Stimulated activated CD4-positive, alpha-beta T cell treated with anti-CD3 and anti-CD28 coated beads, Interleukin-4, amount 100 ng/mL, for 4 hours (primary cell): ENCODE results near the gene CD58.

Source experiments
- DNase-seq, 2 experiments: peaks; one replicate each; pipeline ENCODE4 v3.0.0-alpha.2; 2020

The CD58 gene

GRCh38 chr1:116508085-116508983 lies 62.5 kb downstream of the CD58 start:
- DNase-seq: no peak

- no peak for DNase-seq
Measured at GRCh38 chr1:116507631-116508030, 63.2 kb downstream of the CD58 start.

- no peak for DNase-seq
Measured at GRCh38 chr1:116506132-116507004, 64.5 kb downstream of the CD58 start.

GRCh38 chr1:116504308-116505156 lies 66.3 kb downstream of the CD58 start:
- DNase-seq: peak; percentile 57 to 88

GRCh38 chr1:116503546-116504307 lies 67.1 kb downstream of the CD58 start:
- no peak for DNase-seq

- no peak for DNase-seq
Measured at GRCh38 chr1:116502671-116503314, 68.0 kb downstream of the CD58 start.

- no peak for DNase-seq
Measured at GRCh38 chr1:116501870-116502244, 69.0 kb downstream of the CD58 start.

- no peak for DNase-seq
Measured at GRCh38 chr1:116501125-116501869, 69.5 kb downstream of the CD58 start.

- peak in 1 of 2 experiments; percentile 25 for DNase-seq
Measured at GRCh38 chr1:116498789-116499628, 71.8 kb downstream of the CD58 start.

- DNase-seq: no peak
Measured at GRCh38 chr1:116497656-116498055, 73.2 kb downstream of the CD58 start.

- DNase-seq: no peak
Measured at GRCh38 chr1:116496898-116497297, 73.9 kb downstream of the CD58 start.

- no peak for DNase-seq
Measured at GRCh38 chr1:116496380-116496779, 74.4 kb downstream of the CD58 start.

- DNase-seq: no peak
Measured at GRCh38 chr1:116495535-116495934, 75.3 kb downstream of the CD58 start.

GRCh38 chr1:116494745-116495144 lies 76.1 kb downstream of the CD58 start:
- no peak for DNase-seq

- no peak for DNase-seq
Measured at GRCh38 chr1:116494353-116494692, 76.5 kb downstream of the CD58 start.

- DNase-seq: no peak
Measured at GRCh38 chr1:116493484-116494352, 77.1 kb downstream of the CD58 start.

GRCh38 chr1:116493036-116493435 lies 77.8 kb downstream of the CD58 start:
- DNase-seq: no peak

GRCh38 chr1:116492358-116492811 lies 78.4 kb downstream of the CD58 start:
- no peak for DNase-seq
